ENCODE results near the gene NEK8.

Gene NEK8

DNA sequence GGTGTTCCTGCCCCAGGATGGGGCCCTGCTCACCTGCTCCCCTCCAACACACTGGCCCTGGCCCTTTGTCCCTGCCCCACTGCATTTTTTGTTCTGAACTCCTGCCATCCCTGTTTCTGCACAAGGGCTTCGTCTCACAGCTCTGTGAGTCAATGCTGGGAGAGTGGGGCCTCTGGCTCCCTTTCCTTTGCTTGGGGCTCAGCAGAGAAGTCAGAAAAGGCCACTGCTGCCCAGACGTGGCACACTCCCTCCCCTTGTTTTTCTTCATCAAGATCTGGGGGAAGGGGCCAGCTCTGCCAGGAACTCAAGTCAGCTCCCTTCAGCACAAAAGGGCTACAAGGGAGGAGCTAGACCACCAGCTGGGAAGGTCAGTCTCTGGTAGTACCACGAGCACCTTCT is 25.8 kb upstream of the NEK8 start:
- H3K4me3 ChIP-seq (ENCODE audit: low read depth, low read length) = no peak overlapping the region
- DNase-seq (ENCODE audit: low read depth, low spot score) = no peak
- no peak for TF ChIP-seq CTCF (IDR thresholded peaks at IDR 0.05; ENCODE audit: low read depth, low read length)
- in situ Hi-C loops (cut with HindIII; ENCODE audit: low sequenced_read_pairs) = no loop called here

- TF ChIP-seq CTCF (IDR thresholded peaks at IDR 0.05; ENCODE audit: low read depth, low read length) = no peak
- in situ Hi-C loops (cut with HindIII; ENCODE audit: low sequenced_read_pairs) = no loop called here
- no peak for DNase-seq (ENCODE audit: low read depth, low spot score)
- H3K4me3 ChIP-seq (ENCODE audit: low read depth, low read length) = no peak overlapping the region
Measured at GRCh38 chr17:28703552-28704218, 24.9 kb upstream of the NEK8 start.

GRCh38 chr17:28704219-28704858 is 24.2 kb upstream of the NEK8 start:
- no peak overlapping the region for H3K4me3 ChIP-seq (ENCODE audit: low read depth, low read length)
- no peak for DNase-seq (ENCODE audit: low read depth, low spot score)
- in situ Hi-C loops (cut with HindIII; ENCODE audit: low sequenced_read_pairs) = no loop called here
- TF ChIP-seq CTCF (IDR thresholded peaks at IDR 0.05; ENCODE audit: low read depth, low read length) = no peak

DNA sequence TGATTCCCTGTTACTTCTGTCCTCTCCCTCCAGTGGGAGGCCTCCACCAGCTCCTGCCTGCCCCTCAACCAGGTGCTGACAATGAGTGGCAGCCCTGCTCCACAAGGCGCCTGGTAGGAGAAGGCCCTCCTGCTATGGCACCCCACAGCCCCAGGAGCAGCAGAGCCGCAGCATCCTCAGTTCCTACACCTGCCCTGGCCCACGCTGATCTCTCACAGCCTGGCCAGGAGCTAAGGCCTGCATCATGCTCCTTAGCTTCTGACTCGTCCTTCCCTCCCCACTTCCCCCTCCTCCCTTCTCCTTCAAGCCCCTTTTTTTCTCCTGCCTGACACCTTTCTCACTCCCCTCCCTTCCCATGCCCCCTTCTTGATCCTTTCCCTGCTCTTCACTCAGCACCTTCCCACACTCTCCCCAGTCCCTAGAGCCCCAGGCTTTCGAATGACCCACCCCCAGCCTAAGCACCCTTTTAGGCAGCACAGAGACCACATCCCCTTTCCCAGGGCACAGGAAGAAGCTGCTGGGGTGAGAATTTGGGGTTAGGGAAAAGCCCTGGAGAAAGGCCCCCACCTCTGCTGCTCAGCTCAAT is 23.4 kb upstream of the NEK8 start:
- TF ChIP-seq CTCF (IDR thresholded peaks at IDR 0.05; ENCODE audit: low read depth, low read length) = no peak
- in situ Hi-C loops (cut with HindIII; ENCODE audit: low sequenced_read_pairs) = no loop called here
- DNase-seq (ENCODE audit: low read depth, low spot score) = no peak
- H3K4me3 ChIP-seq (ENCODE audit: low read depth, low read length) = no peak overlapping the region

- no peak for TF ChIP-seq CTCF (IDR thresholded peaks at IDR 0.05; ENCODE audit: low read depth, low read length)
- DNase-seq (ENCODE audit: low read depth, low spot score) = no peak
- in situ Hi-C loops (cut with HindIII; ENCODE audit: low sequenced_read_pairs) = no loop called here
- H3K4me3 ChIP-seq (ENCODE audit: low read depth, low read length) = no peak overlapping the region
Measured at GRCh38 chr17:28705728-28706334, 22.8 kb upstream of the NEK8 start.

DNA sequence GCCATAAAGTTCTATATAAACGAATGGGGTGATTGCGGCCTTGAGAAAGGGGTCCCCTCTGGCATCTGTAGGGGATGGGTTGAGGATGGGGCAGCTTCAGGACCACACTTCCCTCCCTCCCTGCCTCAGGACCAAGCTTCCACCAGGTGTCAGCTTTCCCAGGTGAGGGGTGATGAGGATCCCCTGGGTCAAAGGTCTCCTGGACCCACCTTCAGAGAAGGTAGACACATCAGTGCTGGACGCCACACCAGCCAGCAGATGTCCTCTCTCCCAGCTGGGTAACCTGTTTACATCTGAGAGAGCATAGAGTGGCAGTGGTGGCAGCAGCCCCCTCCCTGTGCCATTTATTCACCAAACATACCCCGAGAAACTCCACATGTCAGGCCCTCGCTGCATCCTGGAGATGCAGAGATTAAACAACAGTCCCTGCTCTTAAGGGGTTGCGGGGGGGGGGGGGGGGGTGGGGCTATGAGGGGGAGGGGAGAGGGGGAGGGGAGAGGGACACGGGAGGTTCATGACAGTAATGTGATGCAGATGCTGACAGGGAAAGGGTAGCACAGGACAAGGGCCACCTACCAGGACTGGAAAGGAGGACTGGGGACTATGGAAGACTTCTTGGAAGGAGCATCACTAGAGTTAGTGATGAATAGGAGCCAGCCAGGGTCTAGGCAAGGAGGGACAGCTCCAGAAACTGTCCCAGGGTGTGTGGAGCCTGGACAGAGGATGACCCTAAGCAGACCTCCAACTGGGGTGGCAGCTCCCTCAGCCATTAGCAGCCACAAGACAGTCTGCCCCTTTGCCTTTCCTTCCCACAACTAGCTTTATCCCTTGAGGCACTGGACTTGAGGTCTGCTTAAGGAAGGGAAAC is 21.9 kb upstream of the NEK8 start:
- no peak for DNase-seq (ENCODE audit: low read depth, low spot score)
- no peak for TF ChIP-seq CTCF (IDR thresholded peaks at IDR 0.05; ENCODE audit: low read depth, low read length)
- in situ Hi-C loops (cut with HindIII; ENCODE audit: low sequenced_read_pairs) = no loop called here
- H3K4me3 ChIP-seq (ENCODE audit: low read depth, low read length) = no peak overlapping the region

Measured in astrocyte of the spinal cord (primary cell).